Transverse colon (tissue), 4 donors: ENCODE data around the gene NME4. TPM values are rescaled to one million over a fixed set of nuclear protein-coding genes. Genes with fewer than 3 reads are reported as not detected.
A peak's percentile ranks its signal among the peaks of the same experiment; 100 is the strongest.

ENCODE experiments used
- DNase-seq: peaks from one replicate; pipeline ENCODE4 v3.0.0-alpha.2; 2019
- H3K27ac ChIP-seq, 4 donors: fragments of 200-600 bp; sonication (generic); 2 replicates each; pipeline ENCODE4 v1.5.1; 2016 to 2018; ENCODE audit warnings: inconsistent platforms in 4 of 4
- H3K27me3 ChIP-seq: fragments of 200-600 bp; sonication (generic); 2 replicates; pipeline ENCODE4 v1.5.1; 2017; ENCODE audit warnings: inconsistent platforms
- H3K36me3 ChIP-seq, 4 donors: fragments of 200-600 bp; sonication (generic); 2 replicates each; pipeline ENCODE4 v1.5.1; 2017 to 2019; ENCODE audit warnings: inconsistent platforms in 4 of 4
- H3K4me1 ChIP-seq, 4 donors: fragments of 200-600 bp; sonication (generic); 2 replicates each; pipeline ENCODE4 v1.5.1; 2017 to 2020; ENCODE audit warnings: inconsistent platforms in 4 of 4
- H3K4me3 ChIP-seq, 4 donors: fragments of 200-600 bp; sonication (generic); 1 replicate in 1 of 4; 2 replicates in 3 of 4; pipeline versions ENCODE4 v1.5.1 to v1.6.1; 2017 to 2019; ENCODE audit warnings: inconsistent platforms in 4 of 4
- H3K9me3 ChIP-seq, 2 donors: fragments of 200-600 bp; sonication (generic); 2 replicates each; pipeline ENCODE4 v1.5.1; 2017 to 2019; ENCODE audit warnings: inconsistent platforms in 2 of 2
- EP300 ChIP-seq: sonication (generic); formaldehyde crosslinking; IDR thresholded peaks from one replicate; pipeline ENCODE4 v1.6.1; 2017; ENCODE audit warnings: antibody characterized with exemption, low read depth
- POLR2A ChIP-seq: fragments of 450-650 bp; IDR thresholded peaks from one replicate; pipeline ENCODE4 v1.6.1; 2016; ENCODE audit warnings: antibody characterized with exemption, mild to moderate bottlenecking, moderate library complexity
- POLR2AphosphoS5 ChIP-seq, 3 donors: sonication (generic); formaldehyde crosslinking; IDR thresholded peaks; one replicate each; pipeline ENCODE4 v1.6.1; 2016; ENCODE audit warnings: antibody characterized with exemption in 3 of 3
- WGBS, 2 donors: methylation state at CpG; one replicate each; pipeline ENCODE4 v1.1.5; 2018; ENCODE audit warnings: low coverage in 1 of 2; 5-methylcytosine and 5-hydroxymethylcytosine counted together
- in situ Hi-C, 4 donors: fragments of 200-750 bp; cut with MboI; loops; one replicate each; pipeline versions ENCODE4 v1.15.0 to v1.15.1; 2017; ENCODE audit warnings: low sequenced_read_pairs in 3 of 4, low pct_ligation_motif_present in 1 of 4, low pct_unique_long_range_greater_than_20kb in 1 of 4
- intact Hi-C: fragments of 100-400 bp; cut with DNase I; formaldehyde crosslinking; loops from one replicate; pipeline ENCODE4 v1.15.1; 2023; ENCODE audit warnings: low total_unique reads
- total RNA-seq, 4 donors: library from RNA; depleted of rRNA; stranded (reverse); fragments of >200 nt; gene quantifications; one replicate each; pipeline ENCODE4 v1.1.0, GENCODE V29; 2016
- TF ChIP-seq, protein P1 (sequence below), 5 experiments: fragments of 200-600 bp in 3 of 5; fragments of 450-650 bp in 2 of 5; sonication (generic) in 3 of 5; IDR thresholded peaks; 1 replicate in 2 of 5; 2 replicates in 3 of 5; pipeline ENCODE4 v1.5.1; 2016 to 2017; ENCODE audit warnings: antibody characterized with exemption in 5 of 5, inconsistent platforms in 3 of 5, mild to moderate bottlenecking in 2 of 5, moderate library complexity in 1 of 5

NME4 gene
- total RNA-seq, 4 donors from 2014 or later, result 37.5 to 82.3 (median 58.1) TPM

DNA sequence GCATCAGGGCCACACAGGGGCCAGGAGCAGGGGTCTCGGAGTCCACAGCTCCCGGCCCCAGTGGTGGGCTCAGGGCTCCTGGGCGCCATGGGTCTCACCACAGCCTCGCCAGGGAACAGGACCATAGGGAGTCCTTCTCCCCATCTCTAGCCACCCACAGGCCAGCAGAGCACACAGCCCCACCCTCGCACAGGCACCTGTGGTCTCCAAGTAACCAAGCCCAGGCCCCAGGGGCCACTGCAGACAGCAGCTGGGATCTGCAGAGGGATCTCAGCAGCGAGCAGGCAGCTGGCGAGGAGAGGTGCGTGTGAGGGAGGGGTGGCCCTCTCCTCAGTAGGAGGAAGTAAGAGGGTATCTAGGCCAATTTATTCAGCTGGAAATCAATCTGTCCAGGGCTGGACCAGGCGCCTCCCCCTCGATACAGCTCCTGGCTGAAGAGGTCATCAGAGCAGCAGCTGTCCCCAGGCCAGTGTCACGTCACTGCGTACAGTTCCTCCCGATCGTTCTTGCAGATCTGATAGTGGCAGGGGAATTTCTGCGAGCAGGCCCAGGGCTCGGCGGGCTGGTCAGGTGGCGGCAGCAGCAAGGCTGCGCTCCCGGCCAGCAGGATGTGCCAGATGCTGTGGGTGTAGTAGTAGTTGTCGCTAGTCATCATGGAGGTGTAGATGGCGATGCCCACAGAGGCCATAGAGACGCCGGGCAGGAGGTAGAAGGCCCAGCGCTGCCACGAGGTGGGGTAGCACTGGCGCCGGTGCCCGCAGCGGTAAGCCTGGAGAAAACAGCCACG lies 25.3 kb upstream of the NME4 start:
- no peak for DNase-seq
- no peaks in the 10 kb centered on the region for H3K27me3 ChIP-seq
- WGBS, 2 donors, result 90% methylated on average over 29 of the region's 31 CpGs; no CpG with 5 or more reads in 1 of the 2 donors
- no peak overlapping the region for H3K4me3 ChIP-seq
- peak overlapping the region in 1 of 4 donors; percentile 84 for H3K27ac ChIP-seq
- peaks cover 12 to 19% (median 13%) of the 10 kb centered on the region in 4 donors for H3K4me1 ChIP-seq
- no peaks in the 10 kb centered on the region for H3K9me3 ChIP-seq
- no peak for TF ChIP-seq POLR2A
- TF ChIP-seq EP300, result no peak
- TF ChIP-seq POLR2AphosphoS5 (IDR thresholded peaks at IDR 0.05), result no peak
- TF ChIP-seq, protein P1, sequence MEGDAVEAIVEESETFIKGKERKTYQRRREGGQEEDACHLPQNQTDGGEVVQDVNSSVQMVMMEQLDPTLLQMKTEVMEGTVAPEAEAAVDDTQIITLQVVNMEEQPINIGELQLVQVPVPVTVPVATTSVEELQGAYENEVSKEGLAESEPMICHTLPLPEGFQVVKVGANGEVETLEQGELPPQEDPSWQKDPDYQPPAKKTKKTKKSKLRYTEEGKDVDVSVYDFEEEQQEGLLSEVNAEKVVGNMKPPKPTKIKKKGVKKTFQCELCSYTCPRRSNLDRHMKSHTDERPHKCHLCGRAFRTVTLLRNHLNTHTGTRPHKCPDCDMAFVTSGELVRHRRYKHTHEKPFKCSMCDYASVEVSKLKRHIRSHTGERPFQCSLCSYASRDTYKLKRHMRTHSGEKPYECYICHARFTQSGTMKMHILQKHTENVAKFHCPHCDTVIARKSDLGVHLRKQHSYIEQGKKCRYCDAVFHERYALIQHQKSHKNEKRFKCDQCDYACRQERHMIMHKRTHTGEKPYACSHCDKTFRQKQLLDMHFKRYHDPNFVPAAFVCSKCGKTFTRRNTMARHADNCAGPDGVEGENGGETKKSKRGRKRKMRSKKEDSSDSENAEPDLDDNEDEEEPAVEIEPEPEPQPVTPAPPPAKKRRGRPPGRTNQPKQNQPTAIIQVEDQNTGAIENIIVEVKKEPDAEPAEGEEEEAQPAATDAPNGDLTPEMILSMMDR (IDR thresholded peaks at IDR 0.05), result no peak
- intact Hi-C loops, result no loop called here
- in situ Hi-C loops, result no loop called here
- H3K36me3 ChIP-seq, result peaks cover 0 to 24% (median 9%) of the 10 kb centered on the region in 4 donors

DNA sequence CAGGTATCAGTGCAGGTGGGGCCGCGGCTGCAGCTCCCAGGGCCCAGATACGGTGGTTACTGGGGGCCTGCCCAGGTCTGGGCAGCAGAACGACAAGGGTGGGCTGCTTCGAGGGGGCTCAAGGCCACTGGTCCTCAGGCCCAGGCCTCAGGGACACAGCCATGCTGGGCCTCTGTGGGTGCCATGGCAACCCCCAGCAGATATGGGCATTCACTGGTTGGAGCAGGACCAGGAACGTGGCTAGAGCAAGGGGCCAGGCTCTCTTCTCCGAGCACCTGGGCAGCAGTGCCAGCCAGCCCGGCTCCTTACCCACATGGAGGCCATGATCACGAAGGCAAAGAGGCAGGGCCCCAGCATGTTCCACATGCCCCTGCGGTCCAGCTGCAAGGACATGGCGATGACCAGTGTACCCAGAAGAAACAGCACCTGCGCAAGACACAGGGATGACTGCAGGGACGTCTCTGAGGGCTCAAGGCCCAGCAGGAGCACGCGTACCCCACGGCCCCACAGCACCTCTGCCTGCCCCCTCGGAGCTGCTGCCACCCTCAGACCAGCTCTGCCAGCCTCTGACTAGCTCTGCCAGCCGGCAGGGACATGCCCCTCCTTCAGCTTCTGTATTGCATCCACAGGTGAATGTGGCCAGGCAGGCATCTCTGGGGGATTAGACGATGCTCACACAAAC lies 24.6 kb upstream of the NME4 start:
- DNase-seq, result no peak
- Histone ChIP-seq H3K36me3 (peaks cover 0 to 22% (median 9%) of the 10 kb centered on the region in 4 donors), H3K27me3 (no peaks in the 10 kb centered on the region), H3K4me1 (peaks cover 12 to 19% (median 13%) of the 10 kb centered on the region in 4 donors), H3K9me3 (no peaks in the 10 kb centered on the region), H3K4me3 (no peak overlapping the region), H3K27ac (no peak overlapping the region)
- intact Hi-C loops (no loop called here), in situ Hi-C loops (no loop called here)
- no peak for TF ChIP-seq POLR2A
- no peak for TF ChIP-seq EP300
- TF ChIP-seq, protein P1 (IDR thresholded peaks at IDR 0.05), result no peak
- TF ChIP-seq POLR2AphosphoS5 (IDR thresholded peaks at IDR 0.05), result no peak
- 93% methylated on average over 15 of the region's 19 CpGs; no CpG with 5 or more reads in 1 of the 2 donors for WGBS, 2 donors

- DNase-seq, result no peak
- in situ Hi-C loops (no loop called here), intact Hi-C loops (no loop called here)
- Histone ChIP-seq H3K9me3 (no peaks in the 10 kb centered on the region), H3K4me3 (no peak overlapping the region), H3K27me3 (no peaks in the 10 kb centered on the region), H3K36me3 (peaks cover 0 to 15% (median 7%) of the 10 kb centered on the region in 4 donors), H3K27ac (no peak overlapping the region), H3K4me1 (peaks cover 12 to 19% (median 13%) of the 10 kb centered on the region in 4 donors)
- WGBS, 2 donors, result 75 to 90% methylated on average over 2 to 5 of the region's 5 CpGs
- TF ChIP-seq POLR2AphosphoS5 (IDR thresholded peaks at IDR 0.05) (no peak), EP300 (no peak), POLR2A (no peak)
- TF ChIP-seq, protein P1 (IDR thresholded peaks at IDR 0.05), result no peak
Observed at GRCh38 chr16:373020-373598, 23.9 kb upstream of the NME4 start.
